ENCODE measurements around the gene BDKRB2. TPM values are rescaled to one million over a fixed set of nuclear protein-coding genes. Genes with fewer than 3 reads are reported as not detected.

BDKRB2 gene
- total and polyA plus RNA-seq, 2 donors (not counting 1 experiment from before 2014, with no cell fraction given), result 24.0 to 91.5 TPM

DNA sequence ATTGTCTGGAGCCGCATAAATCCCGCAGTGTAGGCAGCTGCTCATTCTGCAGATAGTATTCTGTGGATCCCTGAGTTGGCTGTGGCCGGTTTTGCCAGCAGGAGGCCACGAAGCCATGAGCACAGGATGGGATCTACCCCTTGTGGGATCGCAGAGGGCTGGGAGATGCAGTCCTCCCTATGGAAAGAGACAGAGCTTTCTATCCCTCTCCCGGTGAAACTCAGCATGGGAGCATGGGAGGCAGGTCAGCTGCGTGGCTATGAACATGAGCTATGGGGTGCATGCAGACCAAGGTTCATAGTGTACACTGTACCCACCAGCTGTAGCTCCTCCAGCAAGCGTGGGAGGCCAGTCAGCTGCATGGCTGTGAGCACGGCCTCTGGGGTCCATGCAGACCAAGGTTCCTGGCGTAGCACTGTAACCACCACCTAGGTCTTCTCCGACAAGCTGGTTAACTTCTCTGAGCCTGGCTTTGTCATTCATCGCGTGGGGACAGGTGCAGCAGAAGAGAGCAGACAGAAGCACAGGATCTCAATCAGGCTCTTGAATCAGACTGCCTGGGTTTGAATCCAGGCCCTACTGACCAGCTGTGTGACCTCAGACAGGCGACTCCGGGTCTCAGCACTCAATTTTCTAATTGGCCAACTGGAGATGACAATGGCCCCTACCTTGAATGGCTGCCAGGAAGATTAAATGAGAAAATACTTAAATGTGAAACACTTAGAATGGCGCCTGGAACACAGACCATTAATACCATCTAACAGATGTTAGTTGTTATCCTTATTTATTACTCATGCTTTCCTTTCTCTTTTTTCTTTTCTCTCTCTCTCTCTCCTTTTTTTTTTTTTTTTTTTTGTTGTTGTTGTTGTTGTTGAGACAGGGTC, 57.4 kb downstream of the BDKRB2 start:
- Histone ChIP-seq H3K4me3 (replicated peaks in 1 of 4; ENCODE audit: control extremely low read depth in 1 of 4, insufficient read depth in 1 of 4, low read depth in 3 of 4, low read length in 4 of 4) (no peak overlapping the region), H3K9ac (ENCODE audit: insufficient read depth, low read length) (no peak overlapping the region), H3K4me1 (ENCODE audit: control insufficient read depth, extremely low read depth, insufficient read depth, low read length) (peaks cover 15% of the 10 kb centered on the region), H3K36me3 (ENCODE audit: control insufficient read depth, insufficient read depth, low read length) (peaks cover 8% of the 10 kb centered on the region), H3K9me3 (ENCODE audit: control insufficient read depth, insufficient read depth, low read depth, low read length) (no peaks in the 10 kb centered on the region), H3K27me3 (ENCODE audit: control insufficient read depth, insufficient read depth, low read length) (no peaks in the 10 kb centered on the region), H3K4me2 (ENCODE audit: extremely low read depth, insufficient read depth, low read length) (peak overlapping the region; percentile 59), H4K20me1 (ENCODE audit: control insufficient read depth, extremely low read depth, insufficient read depth, low read length) (no peaks in the 10 kb centered on the region), H3K27ac (ENCODE audit: insufficient read depth, low read length) (no peak overlapping the region), H2AFZ (ENCODE audit: low read length) (no peak overlapping the region), H3K79me2 (ENCODE audit: control insufficient read depth, insufficient read depth, low read length) (peaks cover 6% of the 10 kb centered on the region)
- DNase-seq (ENCODE audit: low read depth in 2 of 2), result no peak
- TF ChIP-seq, protein P1, sequence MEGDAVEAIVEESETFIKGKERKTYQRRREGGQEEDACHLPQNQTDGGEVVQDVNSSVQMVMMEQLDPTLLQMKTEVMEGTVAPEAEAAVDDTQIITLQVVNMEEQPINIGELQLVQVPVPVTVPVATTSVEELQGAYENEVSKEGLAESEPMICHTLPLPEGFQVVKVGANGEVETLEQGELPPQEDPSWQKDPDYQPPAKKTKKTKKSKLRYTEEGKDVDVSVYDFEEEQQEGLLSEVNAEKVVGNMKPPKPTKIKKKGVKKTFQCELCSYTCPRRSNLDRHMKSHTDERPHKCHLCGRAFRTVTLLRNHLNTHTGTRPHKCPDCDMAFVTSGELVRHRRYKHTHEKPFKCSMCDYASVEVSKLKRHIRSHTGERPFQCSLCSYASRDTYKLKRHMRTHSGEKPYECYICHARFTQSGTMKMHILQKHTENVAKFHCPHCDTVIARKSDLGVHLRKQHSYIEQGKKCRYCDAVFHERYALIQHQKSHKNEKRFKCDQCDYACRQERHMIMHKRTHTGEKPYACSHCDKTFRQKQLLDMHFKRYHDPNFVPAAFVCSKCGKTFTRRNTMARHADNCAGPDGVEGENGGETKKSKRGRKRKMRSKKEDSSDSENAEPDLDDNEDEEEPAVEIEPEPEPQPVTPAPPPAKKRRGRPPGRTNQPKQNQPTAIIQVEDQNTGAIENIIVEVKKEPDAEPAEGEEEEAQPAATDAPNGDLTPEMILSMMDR (conservative IDR thresholded peaks at IDR 0.05 in 1 of 2, IDR thresholded peaks at IDR 0.05 in 1 of 2; ENCODE audit: low read depth in 1 of 2, low read length in 2 of 2), result peak in 1 of 2 donors; percentile 16
- no peak for TF ChIP-seq EZH2 (IDR thresholded peaks at IDR 0.05; ENCODE audit: low read length, missing control alignments)

DNA sequence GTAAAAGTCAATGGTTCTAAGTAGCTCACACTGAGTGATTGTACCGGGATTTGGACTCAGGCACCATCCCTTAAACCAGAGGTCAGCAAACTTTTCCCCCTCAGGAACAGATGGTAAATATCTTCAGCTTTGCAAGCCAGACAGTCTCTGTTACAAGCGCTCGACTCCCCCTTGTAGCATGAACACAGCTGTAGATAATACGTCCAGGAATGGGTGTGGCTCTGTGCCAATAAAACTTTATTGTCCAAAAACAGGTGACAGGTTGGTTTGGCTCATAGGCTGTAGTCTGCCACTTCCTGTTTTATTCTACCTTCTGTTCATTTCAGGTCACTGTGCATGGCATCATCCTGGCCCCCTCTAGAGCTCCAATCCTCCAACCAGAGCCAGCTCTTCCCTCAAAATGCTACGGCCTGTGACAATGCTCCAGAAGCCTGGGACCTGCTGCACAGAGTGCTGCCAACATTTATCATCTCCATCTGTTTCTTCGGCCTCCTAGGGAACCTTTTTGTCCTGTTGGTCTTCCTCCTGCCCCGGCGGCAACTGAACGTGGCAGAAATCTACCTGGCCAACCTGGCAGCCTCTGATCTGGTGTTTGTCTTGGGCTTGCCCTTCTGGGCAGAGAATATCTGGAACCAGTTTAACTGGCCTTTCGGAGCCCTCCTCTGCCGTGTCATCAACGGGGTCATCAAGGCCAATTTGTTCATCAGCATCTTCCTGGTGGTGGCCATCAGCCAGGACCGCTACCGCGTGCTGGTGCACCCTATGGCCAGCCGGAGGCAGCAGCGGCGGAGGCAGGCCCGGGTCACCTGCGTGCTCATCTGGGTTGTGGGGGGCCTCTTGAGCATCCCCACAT, 58.9 kb downstream of the BDKRB2 start:
- peaks cover 8% of the 10 kb centered on the region for H3K36me3 ChIP-seq (ENCODE audit: control insufficient read depth, insufficient read depth, low read length)
- peak in 1 of 2 donors; percentile 66 for DNase-seq (ENCODE audit: low read depth in 2 of 2)

More for the DNA sequence above, 58.9 kb downstream of the BDKRB2 start:
- Histone ChIP-seq H3K27me3 (ENCODE audit: control insufficient read depth, insufficient read depth, low read length) (no peaks in the 10 kb centered on the region), H3K27ac (ENCODE audit: insufficient read depth, low read length) (no peak overlapping the region), H4K20me1 (ENCODE audit: control insufficient read depth, extremely low read depth, insufficient read depth, low read length) (no peaks in the 10 kb centered on the region), H2AFZ (ENCODE audit: low read length) (no peak overlapping the region), H3K9me3 (ENCODE audit: control insufficient read depth, insufficient read depth, low read depth, low read length) (no peaks in the 10 kb centered on the region), H3K4me3 (replicated peaks in 1 of 4; ENCODE audit: control extremely low read depth in 1 of 4, insufficient read depth in 1 of 4, low read depth in 3 of 4, low read length in 4 of 4) (no peak overlapping the region), H3K9ac (ENCODE audit: insufficient read depth, low read length) (no peak overlapping the region), H3K4me2 (ENCODE audit: extremely low read depth, insufficient read depth, low read length) (no peak overlapping the region), H3K79me2 (ENCODE audit: control insufficient read depth, insufficient read depth, low read length) (peaks cover 4% of the 10 kb centered on the region), H3K4me1 (ENCODE audit: control insufficient read depth, extremely low read depth, insufficient read depth, low read length) (peaks cover 26% of the 10 kb centered on the region)
- no peak for TF ChIP-seq EZH2 (IDR thresholded peaks at IDR 0.05; ENCODE audit: low read length, missing control alignments)
- TF ChIP-seq, protein P1 (conservative IDR thresholded peaks at IDR 0.05 in 1 of 2, IDR thresholded peaks at IDR 0.05 in 1 of 2; ENCODE audit: low read depth in 1 of 2, low read length in 2 of 2), result no peak
